ENCODE data around the gene MAGI3.
"Not testable (repeated sequence)": the region's sequence is repeated elsewhere in the genome, so short reads cannot be mapped to it uniquely, and the experiment has no call there.

Gene MAGI3

DNA sequence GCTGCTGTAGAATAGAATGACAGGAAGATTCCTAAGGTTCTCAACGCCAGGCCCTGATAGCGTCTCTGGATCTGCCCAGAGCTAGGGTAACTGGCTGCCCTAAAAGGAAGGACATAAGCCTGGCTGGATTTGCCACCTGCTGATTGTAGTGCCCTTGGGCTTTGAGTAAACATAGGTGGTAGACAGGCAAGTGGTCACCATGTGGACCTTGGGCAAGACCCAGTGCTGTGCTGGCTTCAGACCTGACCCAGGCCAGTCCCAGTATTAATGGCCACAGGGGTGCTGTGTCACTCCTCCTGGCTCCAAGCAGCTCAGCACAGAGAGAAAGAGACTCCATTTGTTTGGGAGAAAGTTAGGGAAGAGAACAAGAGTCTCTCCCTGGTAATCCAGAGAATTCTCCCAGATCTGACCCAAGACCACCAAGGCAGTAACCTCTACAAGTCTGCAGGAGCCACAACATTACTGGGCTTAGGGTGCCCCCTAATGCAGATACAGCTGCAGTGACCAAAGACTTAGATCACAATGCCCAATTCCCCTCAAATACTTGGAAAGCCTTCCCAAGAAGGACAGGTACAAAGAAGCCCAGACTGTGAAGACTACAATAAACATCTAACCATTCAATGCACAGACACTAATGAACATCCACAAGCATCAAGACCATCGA is 324.4 kb downstream of the MAGI3 start:
- no peak for DNase-seq

DNA sequence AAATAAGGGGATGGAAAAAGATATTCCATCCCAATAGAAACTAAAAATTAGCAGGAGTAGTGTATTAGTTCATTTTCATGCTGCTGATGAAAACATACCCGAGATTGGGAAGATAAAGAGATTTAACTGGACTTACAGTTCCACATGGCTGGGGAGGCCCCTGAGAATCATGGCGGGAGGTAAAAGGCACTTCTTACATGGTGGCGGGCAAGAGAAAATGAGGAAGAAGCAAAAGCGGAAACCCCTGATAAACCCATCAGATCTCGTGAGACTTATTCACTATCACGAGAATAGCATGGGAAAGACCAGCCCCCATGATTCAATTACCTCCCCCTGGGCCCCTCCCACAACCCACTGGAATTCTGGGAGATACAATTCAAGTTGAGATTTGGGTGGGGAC is 327.2 kb downstream of the MAGI3 start:
- DNase-seq, result not testable (repeated sequence)

DNA sequence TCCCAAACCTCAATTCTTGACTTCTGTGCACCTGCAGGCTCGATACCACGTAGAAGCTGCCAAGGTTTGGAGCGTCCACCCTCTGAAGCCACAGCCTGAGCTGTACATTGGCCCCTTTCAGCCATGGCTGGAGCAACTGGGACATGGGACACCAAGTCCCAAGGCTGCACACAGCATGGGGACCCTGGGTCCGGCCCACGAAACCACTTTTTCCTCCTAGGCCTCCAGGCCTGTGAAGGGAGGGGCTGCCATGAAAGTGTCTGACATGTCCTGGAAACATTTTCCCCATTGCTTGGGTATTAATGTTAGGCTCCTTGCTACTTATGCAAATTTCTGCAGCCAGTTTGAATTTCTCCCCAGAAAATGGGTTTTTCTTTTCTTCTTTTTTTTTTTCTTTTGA is 328.3 kb downstream of the MAGI3 start:
- not testable (repeated sequence) for DNase-seq

DNA sequence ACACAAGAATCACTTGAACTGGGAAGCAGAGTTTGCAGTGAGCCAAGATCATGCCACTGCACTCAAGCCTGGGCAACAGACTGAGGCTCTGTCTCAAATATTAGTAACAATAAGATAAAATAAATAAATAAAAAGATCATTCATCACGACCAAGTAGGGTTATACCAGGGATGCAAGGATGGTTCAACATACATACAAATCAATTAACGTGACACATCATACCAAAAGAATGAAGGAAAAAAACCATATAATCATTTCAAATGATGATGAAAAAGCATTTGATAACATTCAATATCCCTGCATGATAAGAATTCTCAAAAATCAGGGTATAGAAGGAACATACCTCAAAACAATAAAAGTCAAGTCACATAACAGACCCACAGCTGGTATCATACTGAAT is 330.7 kb downstream of the MAGI3 start:
- DNase-seq, result no peak

DNA sequence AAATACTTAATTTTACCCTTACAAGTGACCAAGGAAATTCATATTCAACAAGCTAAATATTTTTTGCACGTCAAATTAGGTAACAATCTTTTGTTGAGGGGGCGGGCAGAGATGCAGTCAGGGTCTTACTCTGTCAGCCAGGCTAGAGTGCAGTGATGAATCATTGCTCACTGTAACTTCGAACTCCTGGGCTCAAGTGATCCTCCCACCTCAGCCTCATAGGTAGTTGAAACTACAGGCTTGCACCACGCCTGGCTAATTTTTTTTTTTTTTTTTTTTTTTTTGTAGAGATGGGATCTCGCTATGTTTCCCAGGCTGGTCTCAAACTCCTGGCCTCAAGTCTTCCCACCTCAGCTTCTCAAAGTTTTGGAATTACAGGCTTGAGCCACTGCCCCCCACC is 342.5 kb downstream of the MAGI3 start:
- DNase-seq, result no peak

DNA sequence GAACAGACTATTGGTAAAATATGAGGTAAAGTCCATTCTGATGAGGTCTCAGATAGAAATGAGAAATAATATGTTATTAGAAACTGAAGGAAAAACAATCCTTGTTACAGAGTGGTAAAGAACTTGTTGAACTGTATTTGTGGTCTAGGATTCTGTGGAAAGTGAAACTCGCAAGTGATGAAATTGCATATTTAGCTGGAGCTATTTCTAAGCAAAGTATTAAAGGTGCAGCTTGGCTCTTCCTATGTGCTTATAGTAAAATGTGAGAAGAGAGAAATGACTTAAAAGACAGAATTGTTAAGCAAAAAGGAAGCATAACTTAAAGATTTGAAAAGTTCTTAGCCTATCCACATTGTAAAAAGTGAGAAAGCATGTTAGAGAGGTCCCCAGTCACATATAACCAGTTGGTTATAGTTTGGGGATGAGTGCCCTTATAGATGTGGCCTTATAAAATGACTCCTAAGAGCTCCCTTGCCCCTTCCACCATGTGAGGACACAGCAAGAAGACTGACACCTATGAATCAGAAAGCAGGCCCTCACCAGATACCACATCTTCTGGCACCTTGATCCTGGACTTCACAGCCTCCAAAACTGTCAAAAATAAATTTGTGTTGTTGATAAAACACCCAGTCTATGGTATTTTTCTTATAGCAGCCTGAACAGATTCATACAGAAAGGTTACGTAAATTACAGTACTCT is 344.2 kb downstream of the MAGI3 start:
- DNase-seq, result no peak
